Measurements from ENCODE around the gene TTC7B.

GRCh38 chr14:90695997-90696660 lies 120.1 kb downstream of the TTC7B start:
- TF ChIP-seq CTCF (IDR thresholded peaks at IDR 0.05; ENCODE audit: borderline replicate concordance, extremely low read depth, low read length, poor library complexity, severe bottlenecking) (no peak), EZH2 (IDR thresholded peaks at IDR 0.05; ENCODE audit: borderline replicate concordance, low read depth, low read length, severe bottlenecking) (no peak)
